Globus pallidus (tissue), 1 donor: ENCODE results near the gene PCNX3.
"Not testable (repeated sequence)": the region's sequence is repeated elsewhere in the genome, so short reads cannot be mapped to it uniquely, and the experiment has no call there.

Experiments
- DNase-seq: peaks from one replicate; pipeline ENCODE4 v3.0.0-alpha.2; 2015; ENCODE audit warnings: low spot score

The PCNX3 gene

DNA sequence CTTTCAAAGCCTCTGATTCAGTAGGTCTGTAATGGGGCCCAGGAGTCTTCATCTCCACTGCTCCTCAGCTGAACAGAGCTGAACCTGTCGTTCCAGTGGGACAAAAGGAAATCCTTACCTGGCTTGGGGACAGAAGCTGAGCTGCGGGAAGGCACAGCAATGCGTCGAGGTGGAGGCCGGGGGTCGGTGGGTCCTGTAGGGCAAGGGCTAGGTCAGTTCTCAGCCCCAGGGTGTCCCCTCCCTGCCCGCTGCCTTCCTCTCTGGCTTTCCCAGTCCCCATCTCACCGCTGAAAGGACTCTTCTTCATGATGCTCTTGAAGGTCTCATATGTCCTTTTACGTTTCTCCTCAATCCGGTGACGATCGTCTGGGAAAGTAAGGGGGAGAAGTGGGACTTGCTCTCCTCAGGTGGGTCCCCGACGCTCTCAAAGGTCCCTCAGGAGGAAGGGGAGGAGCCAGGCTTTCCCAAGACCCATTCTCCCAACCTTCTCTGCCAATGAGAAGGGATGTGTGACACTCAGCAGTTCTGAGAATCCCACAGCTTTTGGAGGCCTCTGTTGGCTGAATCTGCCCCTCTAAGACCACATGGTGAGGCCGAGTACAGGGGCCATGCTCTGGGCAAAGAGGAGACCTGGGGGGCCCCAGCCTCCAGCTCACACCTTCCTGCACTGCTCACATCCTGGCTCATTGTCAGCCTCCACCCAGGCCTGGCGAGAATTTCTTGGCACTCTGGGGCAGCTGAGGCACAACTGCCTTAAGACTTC is 40.2 kb downstream of the PCNX3 start:
- no peak for DNase-seq

DNA sequence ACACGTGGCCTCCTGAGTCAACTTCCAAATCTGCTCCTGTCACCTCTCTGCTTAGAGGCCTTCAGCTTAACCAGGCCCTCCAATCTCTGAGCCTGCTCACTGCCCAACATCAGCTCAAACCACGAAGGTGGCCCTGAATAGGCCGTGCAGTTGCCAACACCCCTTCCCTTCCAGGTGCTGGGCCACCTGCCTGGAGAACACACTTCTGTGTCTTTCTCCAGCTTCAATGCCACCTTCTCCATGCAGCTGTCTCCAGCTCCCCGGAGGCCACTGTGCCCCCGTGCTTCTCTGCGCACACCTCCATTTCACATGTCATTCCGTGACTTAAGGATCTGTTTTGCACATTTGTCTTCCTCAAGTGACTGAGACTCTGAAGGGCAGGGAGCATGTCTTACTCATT is 41.9 kb downstream of the PCNX3 start:
- no peak for DNase-seq

DNA sequence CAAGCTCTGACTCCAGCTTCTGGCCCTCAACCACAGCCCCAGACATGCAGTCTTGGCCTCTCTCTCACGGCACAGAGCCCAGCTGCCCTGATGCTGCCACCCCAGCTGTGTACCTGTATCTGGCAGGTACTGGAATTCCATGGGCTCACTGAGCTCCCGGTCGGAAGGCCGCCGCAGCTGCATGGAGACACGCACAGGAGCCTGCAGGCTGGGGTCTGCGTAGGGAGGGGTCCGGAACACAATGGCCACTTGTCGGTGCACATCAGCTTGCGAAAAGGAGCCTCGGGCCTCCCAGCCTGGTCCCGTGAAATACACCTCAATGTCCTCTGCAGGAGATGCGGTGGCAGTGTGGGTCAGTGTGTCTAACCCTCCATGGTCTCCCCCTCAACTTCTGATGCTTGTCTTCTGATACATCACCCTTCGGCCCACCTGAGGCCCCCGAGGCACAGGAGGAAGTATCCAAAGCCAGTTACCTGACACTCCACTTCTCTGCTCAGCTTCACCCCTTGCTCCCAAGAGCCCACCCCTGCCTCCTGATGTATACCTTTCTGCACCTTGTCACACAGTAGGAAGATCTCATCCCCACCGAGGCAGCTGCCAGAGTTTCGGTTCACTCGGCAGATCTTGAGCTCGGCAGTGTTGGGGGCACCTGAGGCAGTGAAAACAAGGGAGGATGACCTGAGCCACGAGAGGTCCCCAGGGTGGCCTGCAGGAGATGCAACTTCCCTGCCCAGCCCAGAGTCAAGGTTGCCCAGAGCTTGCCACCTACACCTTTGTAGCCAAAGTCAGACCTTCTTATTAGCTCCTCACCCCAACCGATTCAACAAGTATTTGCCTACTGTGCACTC is 42.8 kb downstream of the PCNX3 start:
- DNase-seq = no peak

DNA sequence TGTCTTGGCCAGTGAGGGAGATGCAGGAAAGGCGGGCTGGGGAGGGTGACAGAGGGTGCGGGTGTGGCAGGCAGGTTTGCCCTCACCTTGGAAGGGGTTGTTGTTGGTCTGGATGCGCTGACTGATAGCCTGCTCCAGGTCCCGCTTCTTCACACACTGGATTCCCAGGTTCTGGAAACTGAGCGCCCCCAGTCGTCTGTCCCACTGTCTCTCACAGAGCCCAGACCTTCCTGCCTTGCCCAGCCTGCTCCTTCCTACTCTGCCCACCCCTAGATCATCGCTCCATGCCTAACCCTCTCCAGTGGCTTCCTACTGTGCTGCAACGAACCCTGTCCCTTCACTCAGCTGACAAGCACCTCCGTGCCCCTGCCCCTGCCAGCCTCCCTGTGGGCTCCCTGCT is 44.5 kb downstream of the PCNX3 start:
- no peak for DNase-seq

DNA sequence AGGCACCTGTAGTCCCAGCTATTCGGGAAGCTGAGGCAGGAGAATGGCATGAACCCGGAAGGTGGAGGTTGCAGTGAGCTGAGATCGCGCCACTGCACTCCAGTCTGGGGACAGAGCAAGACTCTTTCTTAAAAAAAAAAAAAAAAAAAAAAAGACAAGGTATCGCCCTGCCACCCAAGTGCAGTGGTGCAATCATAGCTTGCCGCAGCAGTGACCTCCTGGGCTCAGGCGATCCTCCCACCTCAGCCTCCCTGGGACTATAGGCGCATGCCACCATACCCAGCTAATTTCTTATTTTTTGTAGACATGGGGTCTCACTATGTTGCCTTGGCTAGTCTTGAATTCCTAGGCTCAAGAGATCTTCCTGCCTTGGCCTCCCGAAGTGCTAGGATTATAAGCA is 45.3 kb downstream of the PCNX3 start:
- not testable (repeated sequence) for DNase-seq

DNA sequence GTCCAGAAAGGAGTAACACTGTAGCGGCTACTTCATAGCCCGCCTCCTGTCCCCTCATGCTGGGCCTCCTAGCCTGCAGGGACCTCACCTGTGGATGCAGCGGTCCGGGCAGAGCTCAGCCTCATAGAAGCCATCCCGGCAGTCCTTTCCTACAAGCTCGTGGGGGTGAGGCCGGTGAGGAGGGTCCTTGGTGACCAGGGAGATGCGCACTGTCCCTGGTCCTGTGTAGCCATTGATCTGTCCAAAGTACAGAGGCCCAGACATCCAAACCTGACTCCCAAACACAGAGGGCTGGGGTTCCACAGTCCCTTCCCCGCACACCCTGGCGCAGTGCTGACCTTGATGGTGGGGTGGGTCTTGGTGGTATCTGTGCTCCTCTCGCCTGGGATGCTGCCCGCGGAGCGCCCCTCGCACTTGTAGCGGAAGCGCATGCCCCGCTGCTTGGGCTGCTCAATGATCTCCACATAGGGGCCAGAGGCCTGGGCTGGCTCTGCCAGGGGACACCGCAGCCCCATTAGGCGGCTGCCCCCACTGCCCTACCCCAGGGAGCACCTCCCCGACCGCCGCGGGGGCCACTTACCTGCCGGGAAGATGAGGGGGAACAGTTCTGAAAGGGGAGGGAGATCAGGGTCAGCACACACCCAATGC is 46.1 kb downstream of the PCNX3 start:
- no peak for DNase-seq

DNA sequence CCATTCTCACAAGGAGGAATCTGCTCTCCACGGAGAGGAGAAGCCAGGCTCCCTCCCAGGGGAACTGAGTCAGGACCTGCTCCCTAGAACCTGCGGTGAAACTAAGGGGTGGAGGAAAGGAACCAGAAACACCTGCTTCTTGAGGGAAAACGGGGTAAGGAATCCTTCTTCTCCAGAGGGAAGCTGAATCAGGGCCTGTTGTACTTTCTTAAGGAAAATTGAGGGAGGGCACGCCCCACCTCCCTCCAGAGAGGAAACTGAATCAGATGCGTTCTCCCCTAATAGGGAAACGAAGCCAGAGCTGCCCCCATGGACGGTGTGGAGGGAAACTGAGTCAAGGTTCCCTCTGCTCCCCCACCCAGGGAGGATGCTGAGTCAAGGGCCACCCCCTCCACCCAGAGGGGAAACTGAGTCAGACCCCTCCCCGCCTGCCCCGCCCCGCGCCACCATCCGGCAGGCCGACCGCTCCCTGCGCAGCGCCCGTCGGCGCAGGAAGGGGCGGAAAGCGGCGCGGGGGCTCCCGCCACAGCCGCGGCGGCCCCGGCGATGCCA is 46.7 kb downstream of the PCNX3 start:
- DNase-seq = no peak

DNA sequence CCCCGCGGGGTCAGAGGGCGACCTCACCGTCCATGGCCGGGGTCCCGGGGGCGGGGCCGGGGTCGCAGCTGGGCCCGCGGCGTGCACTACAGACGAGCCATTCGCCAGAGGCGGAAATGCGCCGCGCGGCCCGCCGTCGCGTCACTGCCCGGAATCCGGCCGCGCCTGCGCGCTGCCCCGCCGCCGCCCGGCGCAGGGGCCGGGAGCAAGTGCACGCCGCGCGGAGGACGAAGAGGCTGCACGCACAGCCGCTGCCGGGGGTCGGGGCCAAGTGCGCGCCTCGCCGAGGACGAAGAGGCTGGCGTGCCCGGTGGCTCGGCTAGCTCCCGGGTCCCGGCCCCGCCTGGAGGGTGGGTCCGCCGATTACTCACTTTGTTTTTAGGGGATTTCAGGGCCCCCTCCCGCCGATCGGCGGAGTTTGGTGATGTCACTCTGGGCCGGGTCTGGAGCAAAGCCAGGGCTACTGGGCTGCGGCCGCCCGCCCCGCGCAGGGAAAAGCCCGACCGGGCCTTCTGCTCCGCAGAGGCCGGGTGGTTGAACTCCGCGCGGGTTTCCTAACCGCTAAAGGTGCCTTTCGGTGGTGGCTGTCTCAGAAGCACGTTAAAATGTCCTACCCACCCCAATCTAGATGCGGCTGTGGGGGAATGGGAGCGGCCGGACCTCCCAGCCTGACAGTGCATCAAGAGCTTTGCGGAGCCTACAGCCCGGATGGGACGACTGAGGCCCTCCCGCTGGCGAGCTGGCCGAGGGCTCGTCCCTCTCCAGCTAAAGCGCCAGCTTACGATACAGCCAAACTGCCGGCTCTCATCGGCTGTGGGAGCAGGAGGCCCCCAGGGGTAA is 47.4 kb downstream of the PCNX3 start, which contains the start of gene RELA:
TSS of gene RELA (minus strand) at position 118 of the 840 bp plus-strand sequence. CDS start at position 34, 84 bp downstream.
- peak; percentile 95 for DNase-seq

DNA sequence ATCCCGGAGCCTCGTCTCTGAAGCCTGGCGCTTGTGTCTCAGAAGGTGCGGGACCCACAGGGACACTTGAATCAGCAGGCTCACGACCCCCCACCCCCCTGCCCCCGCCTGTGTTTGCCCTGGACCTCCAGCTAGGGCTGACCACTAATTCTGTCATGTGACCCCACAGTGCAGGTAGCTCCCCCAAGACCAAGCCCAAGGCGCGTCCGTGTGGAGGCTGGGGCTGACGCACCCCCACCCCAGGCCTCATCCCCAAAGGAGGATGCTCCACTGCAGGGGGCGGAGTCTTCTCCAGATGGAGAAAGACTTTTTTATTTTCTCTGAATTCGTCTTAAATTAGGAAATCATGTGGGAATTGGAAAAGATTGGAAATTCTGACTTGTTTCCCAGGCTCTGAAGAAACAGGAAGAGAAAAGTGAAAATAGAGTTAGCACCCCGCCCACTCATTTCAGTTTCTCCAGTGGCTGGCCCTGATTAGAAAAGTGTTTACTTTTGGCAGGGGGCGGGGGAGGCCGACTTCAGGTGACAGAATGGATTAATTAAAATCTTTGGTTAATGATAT is 48.1 kb downstream of the PCNX3 start:
- DNase-seq = peak; percentile 73

DNA sequence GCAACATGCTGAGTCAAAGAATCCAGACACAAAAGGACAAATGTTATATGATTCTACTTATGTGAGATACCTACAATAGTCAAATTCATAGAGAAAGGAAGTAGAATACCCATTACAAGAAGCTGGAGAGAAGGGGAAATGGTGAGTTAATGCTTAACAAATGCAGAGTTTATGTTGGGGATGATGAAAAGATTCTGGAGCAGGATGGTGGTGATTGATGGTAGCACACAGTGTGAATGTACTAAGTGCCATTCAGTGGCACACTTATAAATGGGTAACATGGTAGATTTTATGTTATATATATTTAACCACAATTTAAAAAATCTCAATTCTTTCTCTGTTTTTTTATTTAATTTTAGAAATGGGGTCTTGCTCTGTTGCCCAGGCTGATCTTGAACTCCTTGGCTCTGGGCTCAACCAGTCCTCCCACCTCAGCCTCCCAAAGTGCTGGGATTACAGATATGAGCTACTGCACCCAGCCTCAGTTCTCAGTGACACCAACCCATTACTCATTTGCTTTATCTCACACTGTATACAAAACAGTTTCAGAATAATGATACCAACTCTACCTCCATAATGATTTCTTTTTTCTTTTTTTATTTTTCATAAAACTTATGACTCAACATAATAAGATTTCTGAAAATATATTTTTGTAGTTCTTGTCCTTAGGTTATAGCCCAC is 56.7 kb downstream of the PCNX3 start:
- no peak for DNase-seq

DNA sequence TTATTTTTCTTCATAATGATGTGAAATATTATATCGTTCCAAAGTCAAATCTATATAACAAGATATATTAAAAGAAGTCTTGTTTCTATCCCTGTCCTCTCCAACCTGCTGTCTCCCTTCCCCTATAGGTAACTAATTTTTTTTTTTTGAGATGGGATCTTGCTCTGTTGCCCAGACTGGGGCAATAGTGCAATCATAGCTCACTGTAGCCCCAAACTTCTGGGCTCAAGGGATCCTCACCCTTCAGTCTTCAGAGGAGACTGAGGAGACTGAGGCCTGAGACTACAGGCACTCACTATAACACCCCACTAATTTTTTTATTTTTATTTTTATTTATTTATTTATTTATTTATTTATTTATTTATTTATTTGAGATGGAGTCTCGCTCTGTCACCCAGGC is 57.4 kb downstream of the PCNX3 start:
- DNase-seq = no peak

DNA sequence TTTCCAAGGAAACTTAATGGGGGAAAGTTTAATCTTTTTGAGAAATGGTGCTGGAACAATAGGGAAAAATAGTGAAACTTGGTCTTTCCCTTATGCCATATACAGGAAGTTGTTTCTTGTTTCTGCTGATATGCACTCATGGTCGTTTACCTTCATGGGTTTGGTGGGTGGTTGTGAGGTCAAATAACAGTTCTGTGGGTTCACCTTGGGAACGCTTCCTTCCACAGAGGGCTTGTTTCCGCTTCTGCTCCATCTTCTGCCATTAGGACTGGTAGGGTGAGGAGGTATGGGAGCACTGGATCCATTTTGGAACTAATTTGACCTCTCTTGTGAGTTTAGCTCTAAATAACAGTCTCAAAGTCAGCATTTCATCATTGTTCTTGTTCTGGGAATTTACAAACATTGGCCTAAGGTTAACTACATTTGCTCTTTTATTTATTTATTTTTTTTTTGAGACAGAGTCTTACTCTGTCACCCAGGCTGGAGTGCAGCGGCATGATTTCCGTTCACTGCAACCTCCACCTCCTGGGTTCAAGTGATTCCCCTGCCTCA is 64.7 kb downstream of the PCNX3 start:
- DNase-seq = no peak

DNA sequence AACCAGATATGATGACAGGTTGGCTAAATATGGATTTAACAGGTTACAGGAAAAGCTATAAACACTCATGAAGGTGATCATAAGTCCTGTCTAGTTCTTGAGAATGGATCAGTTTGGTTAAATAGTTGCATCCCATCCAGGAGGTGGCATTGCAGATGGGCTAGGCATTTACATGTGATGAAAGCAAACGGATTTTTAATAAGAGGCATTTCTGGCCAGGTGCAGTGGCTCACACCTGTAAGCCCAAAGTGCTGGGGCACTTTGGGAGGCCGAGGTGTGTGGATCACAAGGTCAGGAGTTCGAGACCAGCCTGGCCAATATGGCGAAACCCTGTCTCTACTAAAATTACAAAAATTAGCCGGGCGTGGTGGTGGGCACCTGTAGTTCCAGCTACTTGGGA is 67.9 kb downstream of the PCNX3 start:
- not testable (repeated sequence) for DNase-seq

DNA sequence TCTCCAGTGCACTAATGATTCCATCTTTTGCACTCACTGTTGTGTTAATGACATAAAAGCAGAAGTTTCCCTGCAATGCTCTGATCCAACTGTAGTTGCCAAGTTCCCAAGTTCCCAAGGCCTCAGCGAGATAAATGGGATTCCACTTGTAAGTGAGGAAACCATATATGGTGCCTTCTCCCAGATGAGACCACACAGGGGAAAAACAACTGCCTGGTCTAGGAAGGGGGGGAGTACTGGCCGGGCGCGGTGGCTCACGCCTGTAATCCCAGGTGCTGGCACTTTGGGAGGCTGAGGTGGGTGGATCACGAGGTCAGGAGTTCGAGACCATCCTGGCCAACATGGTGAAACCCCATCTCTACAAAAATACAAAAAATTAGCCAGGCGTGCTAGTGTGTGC is 70.4 kb downstream of the PCNX3 start:
- no peak for DNase-seq
